Mesothelial cell of epicardium (in vitro differentiated cells): Measurements from ENCODE around the gene P3H4. TPM values are rescaled to one million over a fixed set of nuclear protein-coding genes. Genes with fewer than 3 reads are reported as not detected.
"Not testable (repeated sequence)": the region's sequence is repeated elsewhere in the genome, so short reads cannot be mapped to it uniquely, and the experiment has no call there.

Experiments used
- DNase-seq, 2 experiments: peaks; one replicate each; pipeline ENCODE4 v3.0.0; 2021; ENCODE audit warnings: low spot score in 2 of 2; ENCODE audit not compliant: unreplicated experiment in 2 of 2
- H3K27ac Mint-ChIP-seq: 2 replicates; pipeline ENCODE4 v1.8.0; 2021; ENCODE audit warnings: mixed read lengths
- H3K27me3 Mint-ChIP-seq: 2 replicates; pipeline ENCODE4 v1.8.0; 2021; ENCODE audit warnings: low read depth, mixed read lengths
- H3K36me3 Mint-ChIP-seq: 2 replicates; pipeline ENCODE4 v1.8.0; 2021; ENCODE audit warnings: mixed read lengths
- H3K4me1 Mint-ChIP-seq: 2 replicates; pipeline ENCODE4 v1.8.0; 2021; ENCODE audit warnings: mixed read lengths
- H3K4me3 Mint-ChIP-seq: 2 replicates; pipeline ENCODE4 v1.8.0; 2021; ENCODE audit warnings: mild to moderate bottlenecking, moderate library complexity, mixed read lengths
- H3K9me3 Mint-ChIP-seq: 2 replicates; pipeline ENCODE4 v1.8.0; 2021; ENCODE audit warnings: mixed read lengths
- total RNA-seq: library from RNA; stranded (reverse); gene quantifications from 3 replicates; pipeline ENCODE4 v1.2.1, GENCODE V29; 2021
- TF ChIP-seq, protein P1 (sequence below): fragments of 200-600 bp; sonication (generic); IDR thresholded peaks from one replicate; pipeline ENCODE4 v1.5.0; 2021; ENCODE audit warnings: antibody characterized with exemption; ENCODE audit not compliant: unreplicated experiment

The P3H4 gene
- total RNA-seq, 1 donor from 2014 or later, result 61.0 TPM

DNA sequence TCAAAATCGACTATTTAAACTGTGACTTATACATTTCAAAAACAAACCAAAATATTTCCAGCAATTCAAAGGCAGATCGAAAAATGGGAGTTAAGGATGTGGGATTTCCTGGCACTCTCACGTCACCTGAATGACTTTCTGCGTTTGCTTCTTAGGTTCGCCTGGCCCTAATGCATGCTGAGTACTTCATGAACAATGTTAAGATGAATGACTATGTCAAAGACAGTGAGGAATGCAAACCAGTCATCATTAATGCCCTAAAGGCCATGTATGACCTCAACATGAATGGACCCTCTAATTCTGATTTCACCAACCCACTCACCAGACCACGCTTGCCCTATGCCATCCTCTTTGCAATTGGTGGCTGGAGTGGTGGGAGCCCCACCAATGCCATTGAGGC is 33.2 kb upstream of the P3H4 start:
- H3K9me3 Mint-ChIP-seq, result no peaks in the 10 kb centered on the region
- no peaks in the 10 kb centered on the region for H3K27me3 Mint-ChIP-seq
- peaks cover 3% of the 10 kb centered on the region for H3K36me3 Mint-ChIP-seq
- H3K27ac Mint-ChIP-seq, result no peak overlapping the region
- H3K4me3 Mint-ChIP-seq, result no peak overlapping the region
- no peak for DNase-seq
- no peaks in the 10 kb centered on the region for H3K4me1 Mint-ChIP-seq
- TF ChIP-seq, protein P1, sequence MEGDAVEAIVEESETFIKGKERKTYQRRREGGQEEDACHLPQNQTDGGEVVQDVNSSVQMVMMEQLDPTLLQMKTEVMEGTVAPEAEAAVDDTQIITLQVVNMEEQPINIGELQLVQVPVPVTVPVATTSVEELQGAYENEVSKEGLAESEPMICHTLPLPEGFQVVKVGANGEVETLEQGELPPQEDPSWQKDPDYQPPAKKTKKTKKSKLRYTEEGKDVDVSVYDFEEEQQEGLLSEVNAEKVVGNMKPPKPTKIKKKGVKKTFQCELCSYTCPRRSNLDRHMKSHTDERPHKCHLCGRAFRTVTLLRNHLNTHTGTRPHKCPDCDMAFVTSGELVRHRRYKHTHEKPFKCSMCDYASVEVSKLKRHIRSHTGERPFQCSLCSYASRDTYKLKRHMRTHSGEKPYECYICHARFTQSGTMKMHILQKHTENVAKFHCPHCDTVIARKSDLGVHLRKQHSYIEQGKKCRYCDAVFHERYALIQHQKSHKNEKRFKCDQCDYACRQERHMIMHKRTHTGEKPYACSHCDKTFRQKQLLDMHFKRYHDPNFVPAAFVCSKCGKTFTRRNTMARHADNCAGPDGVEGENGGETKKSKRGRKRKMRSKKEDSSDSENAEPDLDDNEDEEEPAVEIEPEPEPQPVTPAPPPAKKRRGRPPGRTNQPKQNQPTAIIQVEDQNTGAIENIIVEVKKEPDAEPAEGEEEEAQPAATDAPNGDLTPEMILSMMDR, result no peak

DNA sequence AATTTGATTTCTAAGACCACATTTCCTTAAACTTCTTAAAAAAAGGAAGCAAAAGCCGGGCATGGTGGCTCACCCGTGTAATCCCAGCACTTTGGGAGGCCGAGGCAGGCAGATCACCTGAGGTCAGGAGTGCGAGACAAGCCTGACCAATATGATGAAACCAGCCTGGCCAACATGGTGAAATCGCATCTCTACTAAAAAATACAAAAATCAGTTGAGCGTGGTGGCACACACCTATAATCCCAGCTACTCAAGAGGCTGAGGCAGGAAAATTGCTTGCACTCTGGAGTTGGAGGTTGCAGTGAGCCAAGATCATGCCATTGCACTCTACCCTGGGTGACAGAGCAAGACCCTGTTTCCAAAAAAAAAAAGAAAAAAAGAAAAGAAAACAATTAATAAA is 29.0 kb upstream of the P3H4 start:
- H3K27me3 Mint-ChIP-seq, H3K36me3 Mint-ChIP-seq, H3K4me1 Mint-ChIP-seq, H3K9me3 Mint-ChIP-seq, H3K4me3 Mint-ChIP-seq, DNase-seq, H3K27ac Mint-ChIP-seq: not testable (repeated sequence)

DNA sequence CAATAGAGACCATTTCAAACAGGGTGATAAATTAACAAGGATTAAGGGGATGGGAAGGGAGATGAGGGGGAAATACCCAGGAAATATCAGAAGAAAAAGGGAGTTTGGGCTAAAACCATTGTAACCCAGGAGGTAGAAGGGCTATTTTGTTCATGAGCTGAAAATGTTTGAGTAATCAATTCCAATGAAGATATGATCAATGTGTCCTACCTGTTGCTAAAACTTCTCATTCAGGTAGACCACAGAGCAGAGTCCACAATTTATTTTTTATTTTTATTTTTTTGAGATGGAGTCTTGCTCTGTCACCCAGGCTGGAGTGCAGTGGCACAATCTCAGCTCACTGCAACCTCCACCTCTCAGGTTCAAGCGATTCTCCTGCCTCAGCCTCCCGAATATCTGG is 27.7 kb upstream of the P3H4 start:
- H3K27me3 Mint-ChIP-seq, H3K9me3 Mint-ChIP-seq, H3K27ac Mint-ChIP-seq: not testable (repeated sequence)

DNA sequence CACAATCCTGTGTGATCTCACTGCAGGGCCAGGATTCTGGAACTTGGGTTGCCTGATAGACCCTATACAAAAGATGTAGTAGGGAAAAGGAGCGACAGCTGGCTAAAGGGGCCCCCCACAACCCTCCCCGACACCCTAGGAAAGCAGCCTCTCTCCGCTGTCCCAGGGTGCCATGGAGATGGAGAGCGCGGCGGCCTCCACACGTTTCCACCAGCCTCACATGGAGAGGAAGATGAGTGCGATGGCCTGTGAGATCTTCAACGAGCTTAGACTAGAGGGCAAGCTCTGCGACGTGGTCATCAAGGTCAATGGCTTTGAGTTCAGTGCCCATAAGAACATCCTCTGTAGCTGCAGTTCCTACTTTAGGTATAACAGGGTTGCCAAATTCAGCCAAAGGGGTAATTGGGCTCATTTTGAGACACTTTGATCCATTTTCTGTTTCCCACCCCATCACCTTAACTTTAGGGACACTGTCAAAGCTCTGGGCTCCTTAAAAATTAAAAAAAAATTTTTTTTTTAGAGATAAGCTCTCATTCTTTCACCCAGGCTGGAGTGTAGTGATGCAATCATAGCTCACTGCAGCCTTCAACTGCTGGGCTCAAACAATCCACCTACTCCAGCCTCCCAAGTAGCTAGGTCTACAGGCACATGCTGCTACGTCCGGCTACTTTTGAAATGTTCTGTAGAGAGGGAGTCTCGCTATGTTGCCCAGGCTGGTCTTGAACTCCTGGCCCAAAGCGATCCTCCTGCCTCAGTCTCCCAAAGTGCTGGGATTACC is 26.2 kb upstream of the P3H4 start, which contains the start of gene KLHL10:
Gene KLHL10, plus strand, starts transcription at position 65 of the 778 bp plus-strand sequence. Its CDS starts 108 bp downstream, at position 173.
- peak within 1 kb of the TSS; percentile 82 for H3K4me3 Mint-ChIP-seq
- no peak within 1 kb of the TSS for H3K27ac Mint-ChIP-seq
- H3K4me1 Mint-ChIP-seq, result peaks cover 9% of the 10 kb centered on the region
- DNase-seq, result no peak
- H3K36me3 Mint-ChIP-seq, result peaks cover 1% of the 10 kb centered on the region
- TF ChIP-seq, protein P1, result no peak
- no peaks in the 10 kb centered on the region for H3K9me3 Mint-ChIP-seq
- H3K27me3 Mint-ChIP-seq, result peaks cover 2% of the 10 kb centered on the region

More for the DNA sequence above, 27.7 kb upstream of the P3H4 start:
- not testable (repeated sequence) for DNase-seq, H3K4me3 Mint-ChIP-seq, H3K4me1 Mint-ChIP-seq, H3K36me3 Mint-ChIP-seq

DNA sequence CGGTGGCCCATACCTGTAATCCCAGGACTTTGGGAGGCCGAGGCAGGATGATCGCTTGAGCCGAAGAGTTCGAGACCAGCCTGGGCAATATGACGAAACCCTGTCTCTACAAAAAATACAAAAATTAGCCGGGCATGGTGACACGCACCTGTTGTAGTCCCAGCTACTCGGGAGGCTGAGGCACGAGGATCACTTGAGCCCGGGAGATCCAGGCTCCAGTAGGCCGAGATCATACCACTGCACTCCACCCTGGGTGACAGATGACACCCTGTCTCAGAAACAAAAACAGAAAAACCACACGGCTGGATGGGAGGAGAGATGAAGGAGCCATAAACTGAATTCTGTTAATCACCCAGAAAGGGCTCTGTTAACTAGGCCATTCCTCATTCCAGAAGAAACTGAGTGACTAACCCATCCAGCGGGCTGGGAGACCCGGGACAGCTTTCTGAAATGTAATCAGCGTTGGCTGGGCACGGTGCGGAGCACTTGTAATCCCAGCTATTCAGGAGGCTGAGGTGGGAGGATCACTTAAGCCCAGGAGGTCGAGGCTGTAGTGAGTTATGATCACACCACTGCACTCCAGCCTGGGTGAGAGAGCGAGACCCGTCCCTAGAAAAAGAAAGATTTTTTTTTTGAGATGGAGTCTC is 24.9 kb upstream of the P3H4 start:
- no peak for DNase-seq
- TF ChIP-seq, protein P1, result no peak
- Mint-ChIP-seq H3K27me3 (peaks cover 2% of the 10 kb centered on the region), H3K4me1 (peaks cover 9% of the 10 kb centered on the region), H3K4me3 (peak overlapping the region; percentile 82), H3K27ac (no peak overlapping the region), H3K9me3 (no peaks in the 10 kb centered on the region), H3K36me3 (peaks cover 5% of the 10 kb centered on the region)

DNA sequence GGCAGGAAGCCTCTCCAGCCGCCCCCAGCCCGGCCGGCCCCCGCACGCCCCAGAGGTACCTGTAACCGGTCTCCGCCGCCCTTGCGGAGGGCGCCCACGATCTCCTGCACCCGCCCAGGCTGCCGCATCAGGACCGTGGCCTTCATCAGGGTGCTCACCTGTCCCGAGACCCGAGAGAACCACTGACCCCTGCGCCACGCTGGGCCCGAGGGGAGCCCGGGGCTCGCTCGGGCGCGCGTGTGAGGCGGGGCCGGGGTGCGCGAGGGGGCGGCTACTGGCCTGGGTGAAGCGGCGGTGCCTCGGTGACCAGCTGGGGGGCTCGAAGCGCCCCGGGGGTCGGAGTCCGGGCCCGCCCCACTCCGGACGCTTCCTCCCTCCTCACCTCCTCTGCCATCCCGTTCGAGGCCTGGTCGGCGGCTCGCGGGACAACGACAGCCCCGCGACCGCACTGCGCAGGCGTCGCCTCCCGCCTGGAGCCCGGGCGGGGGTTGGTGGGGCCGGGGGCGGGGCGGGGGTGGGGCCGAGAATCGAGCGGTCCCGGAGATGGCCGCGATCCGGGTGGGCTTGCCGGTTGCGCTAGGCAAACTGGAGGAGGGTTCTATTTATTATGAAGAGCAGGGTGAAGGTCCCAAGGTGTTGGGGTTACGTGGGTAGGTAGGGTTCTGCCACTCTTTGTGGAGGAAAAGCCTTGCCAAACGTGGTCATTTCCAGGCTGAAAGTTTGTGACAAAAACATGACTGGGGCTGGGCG is 24.2 kb upstream of the P3H4 start, which contains the start of gene NT5C3B:
Gene NT5C3B, minus strand, starts transcription at position 433 of the 750 bp plus-strand sequence. Its CDS starts 39 bp downstream, at position 394.
- peak within 1 kb of the TSS; percentile 82 for H3K4me3 Mint-ChIP-seq
- peaks cover 9% of the 10 kb centered on the region for H3K36me3 Mint-ChIP-seq
- peak; percentile 46 to 71 for DNase-seq
- H3K27ac Mint-ChIP-seq, result no peak within 1 kb of the TSS
- TF ChIP-seq, protein P1, result no peak
- H3K4me1 Mint-ChIP-seq, result peaks cover 9% of the 10 kb centered on the region
- H3K27me3 Mint-ChIP-seq, result peaks cover 2% of the 10 kb centered on the region
- no peaks in the 10 kb centered on the region for H3K9me3 Mint-ChIP-seq
